Measurements from ENCODE around the gene DSG1. TPM values are rescaled to one million over a fixed set of nuclear protein-coding genes. Genes with fewer than 3 reads are reported as not detected.

The DSG1 gene
- total RNA-seq, 2 experiments from 2014 or later = not detected

Small RNAs within 50 kb of the gene (small RNA-seq; reads per million reads assigned to genes)
- gene RF00019 = not detected
- not detected for gene RNU6-167P

Other genes starting within 250 kb of the DSG1 start
- not detected in 2 replicates for gene DSC2, start 215.7 kb upstream of the DSG1 start, total RNA-seq (2014; rRNA removed; shearing (Covaris generic))
- gene DSC2, start 215.7 kb upstream of the DSG1 start, total RNA-seq (2022) = not detected in 2 replicates
- gene DSC1, start 155.3 kb upstream of the DSG1 start, total RNA-seq (2014; rRNA removed; shearing (Covaris generic)) = not detected in 2 replicates
- not detected in 2 replicates for gene DSC1, start 155.3 kb upstream of the DSG1 start, total RNA-seq (2022)
- not detected in 2 replicates for gene DSG4, start 58.6 kb downstream of the DSG1 start, total RNA-seq (2014; rRNA removed; shearing (Covaris generic))
- gene DSG4, start 58.6 kb downstream of the DSG1 start, total RNA-seq (2022) = not detected in 2 replicates
- not detected in 2 replicates for gene DSG3, start 129.6 kb downstream of the DSG1 start, total RNA-seq (2014; rRNA removed; shearing (Covaris generic))
- gene DSG3, start 129.6 kb downstream of the DSG1 start, total RNA-seq (2022) = not detected in 2 replicates
- not detected in 2 replicates for gene DSG2, start 180.0 kb downstream of the DSG1 start, total RNA-seq (2014; rRNA removed; shearing (Covaris generic))
- gene DSG2, start 180.0 kb downstream of the DSG1 start, total RNA-seq (2022) = not detected in 2 replicates

Data from OCI-LY7 (cell line).